HepG2 (cell line): Measurements from ENCODE around the gene MED9. TPM values are rescaled to one million over a fixed set of nuclear protein-coding genes. Genes with fewer than 3 reads are reported as not detected.

Experiments used
- ARID5B ChIP-seq: IDR thresholded peaks from 2 replicates; pipeline ENCODE4 v1.4.0; 2020; ENCODE audit warnings: mild to moderate bottlenecking, missing genetic modification reagents
- BORCS8-MEF2B ChIP-seq: sonication (generic); formaldehyde crosslinking; IDR thresholded peaks from 2 replicates; pipeline ENCODE4 v1.8.0; 2022; ENCODE audit warnings: mild to moderate bottlenecking, missing genetic modification reagents
- ETS1 ChIP-seq: sonication (generic); formaldehyde crosslinking; IDR thresholded peaks from 2 replicates; pipeline ENCODE4 v1.4.0; 2020; ENCODE audit warnings: missing genetic modification reagents
- ETV5 ChIP-seq: IDR thresholded peaks from 2 replicates; pipeline ENCODE4 v1.6.1; 2018; ENCODE audit warnings: missing biosample characterization, missing genetic modification reagents, inconsistent platforms, borderline replicate concordance
- GFI1 ChIP-seq: sonication (generic); formaldehyde crosslinking; IDR thresholded peaks from 2 replicates; pipeline ENCODE4 v1.5.0; 2020; ENCODE audit warnings: missing genetic modification reagents, mild to moderate bottlenecking, borderline replicate concordance
- MYC ChIP-seq: sonication (generic); formaldehyde crosslinking; IDR thresholded peaks from 2 replicates; pipeline ENCODE4 v1.9.0; 2021; ENCODE audit warnings: missing genetic modification reagents, borderline replicate concordance
- SNAPC4 ChIP-seq: sonication (generic); formaldehyde crosslinking; IDR thresholded peaks from 2 replicates; pipeline ENCODE4 v1.4.0; 2020; ENCODE audit warnings: mild to moderate bottlenecking, missing genetic modification reagents
- U2AF2 ChIP-seq: fragments of 200-400 bp; formaldehyde crosslinking; IDR thresholded peaks from 2 replicates; pipeline ENCODE4 v1.6.1; 2017; ENCODE audit warnings: low read depth, mild to moderate bottlenecking, low read length
- ZBTB33 ChIP-seq: sonication (generic); formaldehyde crosslinking; IDR thresholded peaks from 2 replicates; pipeline ENCODE4 v1.4.0; 2020; ENCODE audit warnings: missing genetic modification reagents
- ZNF281 ChIP-seq: sonication (generic); formaldehyde crosslinking; IDR thresholded peaks from 2 replicates; pipeline ENCODE4 v1.4.0; 2020; ENCODE audit warnings: missing genetic modification reagents, borderline replicate concordance
- ZNF446 ChIP-seq: sonication (generic); formaldehyde crosslinking; IDR thresholded peaks from 2 replicates; pipeline ENCODE4 v1.5.0; 2020; ENCODE audit warnings: mild to moderate bottlenecking, missing genetic modification reagents
- ZNF484 ChIP-seq: sonication (generic); formaldehyde crosslinking; IDR thresholded peaks from 2 replicates; pipeline ENCODE4 v1.5.1; 2020; ENCODE audit warnings: mild to moderate bottlenecking, low read depth, missing genetic modification reagents, borderline replicate concordance
- ZNF570 ChIP-seq: sonication (generic); formaldehyde crosslinking; IDR thresholded peaks from 2 replicates; pipeline ENCODE4 v1.4.0; 2020; ENCODE audit warnings: mild to moderate bottlenecking, missing genetic modification reagents, borderline replicate concordance
- polyA plus RNA-seq, 8 experiments: library from polyadenylated mRNA; depleted of rRNA in 3 of 8; stranded (reverse) in 7 of 8; unstranded in 1 of 8; fragments of >200 nt; fragmentation: Illumina TruSeq in 4 of 8; extraction: Trizol in 4 of 8; gene quantifications; 2 replicates each; pipeline versions ENCODE4 v1.2.1 to v1.2.3, GENCODE V29; 2011 to 2016; ENCODE audit warnings: low read depth in 4 of 8, missing spikeins in 1 of 8, mixed read lengths in 1 of 8; ENCODE audit not compliant: insufficient read depth in 1 of 8
- total RNA-seq, 5 experiments: library from RNA; depleted of rRNA; stranded (reverse); fragments of >200 nt; fragmentation: Illumina TruSeq; extraction: Trizol; gene quantifications; 2 replicates each; pipeline ENCODE4 v1.2.3, GENCODE V29; 2016; ENCODE audit warnings: low read depth in 1 of 5

Gene MED9
- total and polyA plus RNA-seq, 2 of the 13 experiments (the other 11 are each of a cell fraction or from before 2014, with no cell fraction given), result 11.9 to 15.1 TPM

- peak; percentile 54; the same call in 1 of the 2 replicates for TF ChIP-seq ZNF281 (CRISPR knock-in tag)
- TF ChIP-seq ETS1 (CRISPR knock-in tag), result no peak
- no peak for TF ChIP-seq ZNF446 (CRISPR knock-in tag)
- TF ChIP-seq ZNF570, result no peak
- no peak for TF ChIP-seq ZNF484 (CRISPR knock-in tag)
- peak; percentile 73; the same call in 1 of the 2 replicates for TF ChIP-seq ETV5 (CRISPR knock-in tag)
- TF ChIP-seq MYC (CRISPR knock-in tag), result peak; percentile 64; the same call in 1 of the 2 replicates
- no peak for TF ChIP-seq U2AF2
- TF ChIP-seq GFI1 (CRISPR knock-in tag), result peak; percentile 84
- TF ChIP-seq SNAPC4 (CRISPR knock-in tag), result no peak; the same call in 1 of the 2 replicates
- TF ChIP-seq ZBTB33 (CRISPR knock-in tag), result peak; percentile 68; the same call in 1 of the 2 replicates
- TF ChIP-seq BORCS8-MEF2B, result 0 out of 2 replicates have a peak, but pooled peaks have one; percentile 43
- peak; percentile 99 for TF ChIP-seq ARID5B (CRISPR knock-in tag)
These were observed 57.2 kb downstream of the MED9 start (continued) for GRCh38 chr17:17533901-17534441.
